Ascending aorta (tissue), 2 donors: ENCODE data around the gene ZMAT5. TPM values are rescaled to one million over a fixed set of nuclear protein-coding genes. Genes with fewer than 3 reads are reported as not detected.

Experiments
- DNase-seq, 2 donors: peaks; one replicate each; pipeline ENCODE4 v3.0.0-alpha.2; 2019; ENCODE audit warnings: low spot score in 2 of 2
- H3K27ac ChIP-seq, 2 donors: fragments of 200-600 bp; sonication (generic); one replicate each; pipeline ENCODE4 v1.5.1; 2016 to 2017; ENCODE audit warnings: mild to moderate bottlenecking in 1 of 2
- H3K27me3 ChIP-seq: fragments of 200-600 bp; sonication (generic); one replicate; pipeline ENCODE4 v1.5.1; 2017
- H3K36me3 ChIP-seq, 2 donors: fragments of 200-600 bp; sonication (generic); one replicate each; pipeline ENCODE4 v1.5.1; 2016
- H3K4me1 ChIP-seq, 2 donors: fragments of 200-600 bp; sonication (generic); one replicate each; pipeline ENCODE4 v1.5.1; 2016 to 2017; ENCODE audit warnings: mild to moderate bottlenecking in 1 of 2
- H3K4me3 ChIP-seq, 2 donors: fragments of 200-600 bp; sonication (generic); one replicate each; pipeline ENCODE4 v1.5.1; 2016 to 2017; ENCODE audit warnings: mild to moderate bottlenecking in 1 of 2
- H3K9me3 ChIP-seq, 2 donors: fragments of 200-600 bp; sonication (generic); one replicate each; pipeline ENCODE4 v1.5.1; 2016
- intact Hi-C: fragments of 100-400 bp; cut with DNase I; formaldehyde crosslinking; loops from one replicate; pipeline ENCODE4 v1.15.1; 2023
- total RNA-seq: library from RNA; depleted of rRNA; stranded (reverse); fragments of >200 nt; gene quantifications from one replicate; pipeline ENCODE4 v1.1.0, GENCODE V29; 2016
- TF ChIP-seq, protein P1 (sequence below), 3 experiments: fragments of 200-600 bp in 2 of 3; fragments of 450-650 bp in 1 of 3; sonication (generic) in 2 of 3; IDR thresholded peaks; one replicate each; pipeline ENCODE4 v1.5.1; 2016 to 2019; ENCODE audit warnings: antibody characterized with exemption in 3 of 3, mild to moderate bottlenecking in 1 of 3, moderate library complexity in 1 of 3

The ZMAT5 gene
- total RNA-seq, 1 donor from 2014 or later: 59.3 TPM

DNA sequence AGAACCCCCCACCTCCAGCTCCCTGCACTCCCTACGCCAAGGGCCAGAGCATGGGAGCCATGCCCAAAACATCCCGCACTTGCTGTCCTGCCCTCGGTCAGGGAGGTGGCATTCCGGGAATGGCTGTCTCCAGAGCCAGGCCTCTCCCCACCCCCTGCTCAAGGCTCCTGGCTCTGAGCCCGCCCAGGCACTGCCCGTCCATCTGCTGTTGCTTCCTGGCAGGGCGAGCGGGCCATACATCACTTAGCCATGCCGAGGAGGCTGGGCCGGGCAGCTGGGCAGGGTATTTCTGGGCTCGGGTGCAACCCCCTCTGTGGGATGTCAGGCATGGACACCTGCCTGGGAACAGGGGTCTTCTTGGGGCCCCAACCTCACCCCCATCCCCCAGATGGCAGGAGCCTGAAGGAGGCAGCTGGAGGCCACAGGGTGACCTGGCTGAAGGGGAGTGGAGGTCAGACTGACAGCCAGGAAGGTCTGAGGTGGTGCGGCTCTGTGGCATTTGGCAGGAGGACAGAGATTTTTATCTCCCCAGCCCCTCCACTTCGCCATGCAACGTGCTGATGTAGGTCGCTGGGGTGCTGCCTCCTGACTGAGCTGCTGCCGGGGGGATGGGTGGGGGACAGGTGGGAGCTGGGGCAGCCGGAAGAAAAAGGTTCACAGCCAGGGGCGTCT, 55.7 kb downstream of the ZMAT5 start:
- no peak for DNase-seq
- no peak overlapping the region for H3K4me3 ChIP-seq
- intact Hi-C loops: no loop called here
- TF ChIP-seq, protein P1, sequence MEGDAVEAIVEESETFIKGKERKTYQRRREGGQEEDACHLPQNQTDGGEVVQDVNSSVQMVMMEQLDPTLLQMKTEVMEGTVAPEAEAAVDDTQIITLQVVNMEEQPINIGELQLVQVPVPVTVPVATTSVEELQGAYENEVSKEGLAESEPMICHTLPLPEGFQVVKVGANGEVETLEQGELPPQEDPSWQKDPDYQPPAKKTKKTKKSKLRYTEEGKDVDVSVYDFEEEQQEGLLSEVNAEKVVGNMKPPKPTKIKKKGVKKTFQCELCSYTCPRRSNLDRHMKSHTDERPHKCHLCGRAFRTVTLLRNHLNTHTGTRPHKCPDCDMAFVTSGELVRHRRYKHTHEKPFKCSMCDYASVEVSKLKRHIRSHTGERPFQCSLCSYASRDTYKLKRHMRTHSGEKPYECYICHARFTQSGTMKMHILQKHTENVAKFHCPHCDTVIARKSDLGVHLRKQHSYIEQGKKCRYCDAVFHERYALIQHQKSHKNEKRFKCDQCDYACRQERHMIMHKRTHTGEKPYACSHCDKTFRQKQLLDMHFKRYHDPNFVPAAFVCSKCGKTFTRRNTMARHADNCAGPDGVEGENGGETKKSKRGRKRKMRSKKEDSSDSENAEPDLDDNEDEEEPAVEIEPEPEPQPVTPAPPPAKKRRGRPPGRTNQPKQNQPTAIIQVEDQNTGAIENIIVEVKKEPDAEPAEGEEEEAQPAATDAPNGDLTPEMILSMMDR (IDR thresholded peaks at IDR 0.05): no peak
- H3K27me3 ChIP-seq: peaks cover 4% of the 10 kb centered on the region
- no peak overlapping the region for H3K27ac ChIP-seq
- H3K4me1 ChIP-seq: no peaks in the 10 kb centered on the region
- no peaks in the 10 kb centered on the region for H3K9me3 ChIP-seq
- H3K36me3 ChIP-seq: no peaks in the 10 kb centered on the region

DNA sequence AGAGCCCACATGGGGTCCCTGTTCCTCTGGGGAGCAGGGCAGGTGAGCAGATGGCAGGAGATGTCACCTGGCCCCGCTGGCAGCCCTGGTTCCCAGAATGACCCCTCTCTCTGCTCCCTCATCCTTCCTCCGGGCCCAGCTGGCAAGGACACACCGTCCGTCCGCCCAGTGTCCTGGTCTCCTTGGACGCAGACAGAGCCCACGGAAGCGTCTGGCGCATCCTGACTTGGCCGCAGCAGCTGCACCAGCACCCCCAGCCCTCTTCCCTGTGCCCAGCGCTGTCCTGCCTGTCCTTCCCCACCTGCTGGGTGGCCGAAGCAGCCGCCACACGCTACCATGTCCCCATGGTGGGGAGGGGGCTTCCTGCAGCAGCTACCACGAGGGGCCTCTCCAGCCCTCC, 56.6 kb downstream of the ZMAT5 start:
- no peak for DNase-seq
- no peaks in the 10 kb centered on the region for H3K9me3 ChIP-seq
- H3K4me3 ChIP-seq: no peak overlapping the region
- H3K36me3 ChIP-seq: no peaks in the 10 kb centered on the region
- peaks cover 4% of the 10 kb centered on the region for H3K27me3 ChIP-seq
- intact Hi-C loops: no loop called here
- TF ChIP-seq, protein P1 (IDR thresholded peaks at IDR 0.05): no peak
- no peak overlapping the region for H3K27ac ChIP-seq
- H3K4me1 ChIP-seq: no peaks in the 10 kb centered on the region

DNA sequence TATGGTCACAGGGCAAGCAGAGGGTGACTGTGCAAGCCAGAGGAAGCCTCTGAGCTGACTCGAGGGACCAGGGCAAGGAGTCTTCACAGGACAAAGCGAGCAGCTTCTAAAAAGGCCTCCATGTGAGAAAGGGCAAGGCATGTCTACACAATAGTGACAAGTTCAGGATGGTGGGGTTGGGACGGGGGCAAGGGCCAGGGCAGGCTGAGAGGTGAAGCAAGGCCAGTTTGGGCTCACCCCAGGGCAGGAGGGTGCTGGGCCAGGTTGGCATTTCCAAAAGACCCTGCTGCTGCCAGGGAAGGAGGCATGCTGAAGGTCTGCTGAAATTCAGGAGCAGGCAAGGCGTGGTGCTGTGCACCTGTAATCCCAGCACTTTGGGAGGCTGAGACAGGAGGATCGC, 59.3 kb downstream of the ZMAT5 start:
- DNase-seq: no peak
- H3K4me3 ChIP-seq: no peak overlapping the region
- intact Hi-C loops: no loop called here
- peaks cover 0 to 7% of the 10 kb centered on the region in 2 donors for H3K4me1 ChIP-seq
- H3K27ac ChIP-seq: no peak overlapping the region
- no peaks in the 10 kb centered on the region for H3K27me3 ChIP-seq
- no peaks in the 10 kb centered on the region for H3K36me3 ChIP-seq
- TF ChIP-seq, protein P1 (IDR thresholded peaks at IDR 0.05): no peak
- no peaks in the 10 kb centered on the region for H3K9me3 ChIP-seq

DNA sequence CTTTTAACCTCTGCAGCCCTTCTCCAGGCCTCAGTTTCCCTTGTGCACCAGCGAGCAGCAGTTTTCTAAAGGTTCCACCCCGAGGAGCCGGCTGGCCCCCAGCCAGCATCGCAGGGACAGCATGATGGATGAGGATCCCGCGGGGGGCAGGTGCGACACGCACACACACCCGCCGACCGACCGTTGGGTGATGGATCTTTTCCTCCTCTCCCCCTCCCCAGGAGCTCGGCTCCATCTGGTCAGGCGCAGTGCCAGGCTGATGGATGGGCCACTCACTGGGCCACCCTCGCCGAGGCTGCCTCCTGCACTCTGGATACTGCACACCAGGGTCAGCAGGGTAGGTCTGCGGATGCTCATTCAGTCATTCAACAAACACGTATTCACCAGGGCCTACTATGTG, 59.8 kb downstream of the ZMAT5 start:
- intact Hi-C loops: no loop called here
- TF ChIP-seq, protein P1 (IDR thresholded peaks at IDR 0.05): no peak

DNA sequence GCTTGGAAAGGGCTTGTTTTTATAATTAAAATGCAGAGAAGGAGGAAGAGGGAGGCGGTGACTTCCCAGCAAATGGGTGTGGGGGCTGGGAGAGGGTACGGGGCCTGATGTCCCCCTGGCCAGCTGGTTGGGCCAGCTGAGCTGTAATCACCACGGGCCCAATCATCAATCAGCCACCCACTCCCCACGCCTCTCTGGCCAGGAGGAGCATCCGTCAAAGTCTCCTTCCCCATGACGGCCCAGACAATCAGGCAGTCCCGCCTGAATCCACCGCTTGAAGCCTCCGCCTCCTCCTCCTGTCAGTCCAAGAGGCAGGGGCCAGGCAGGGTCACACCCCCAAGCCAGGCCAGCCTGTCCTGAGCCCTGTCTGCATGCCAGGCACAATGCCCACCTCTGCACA, 60.3 kb downstream of the ZMAT5 start:
- intact Hi-C loops: no loop called here

More for the DNA sequence above, 59.8 kb downstream of the ZMAT5 start:
- H3K4me3 ChIP-seq: no peak overlapping the region
- H3K9me3 ChIP-seq: no peaks in the 10 kb centered on the region
- H3K4me1 ChIP-seq: peaks cover 0 to 7% of the 10 kb centered on the region in 2 donors
- H3K36me3 ChIP-seq: no peaks in the 10 kb centered on the region
- H3K27ac ChIP-seq: no peak overlapping the region
- no peaks in the 10 kb centered on the region for H3K27me3 ChIP-seq
- no peak for DNase-seq

More for the DNA sequence above, 60.3 kb downstream of the ZMAT5 start:
- Histone ChIP-seq H3K27ac (no peak overlapping the region), H3K9me3 (no peaks in the 10 kb centered on the region), H3K4me1 (peaks cover 0 to 7% of the 10 kb centered on the region in 2 donors), H3K4me3 (no peak overlapping the region), H3K27me3 (no peaks in the 10 kb centered on the region), H3K36me3 (no peaks in the 10 kb centered on the region)
- DNase-seq: no peak
- TF ChIP-seq, protein P1 (IDR thresholded peaks at IDR 0.05): no peak
